Tibial nerve (tissue), 4 donors: Measurements from ENCODE around the gene COQ8B.

ENCODE experiments used
- EP300 ChIP-seq, 2 donors: sonication (generic); formaldehyde crosslinking; IDR thresholded peaks; one replicate each; pipeline ENCODE4 v1.6.1; 2017; ENCODE audit warnings: antibody characterized with exemption in 2 of 2, mild to moderate bottlenecking in 1 of 2
- POLR2A ChIP-seq, 2 donors: fragments of 450-650 bp; IDR thresholded peaks; one replicate each; pipeline ENCODE4 v1.6.1; 2017; ENCODE audit warnings: antibody characterized with exemption in 2 of 2, mild to moderate bottlenecking in 2 of 2, moderate library complexity in 2 of 2
- TF ChIP-seq, protein P1 (sequence below), 5 experiments: fragments of 200-600 bp in 3 of 5; fragments of 450-650 bp in 2 of 5; sonication (generic) in 3 of 5; IDR thresholded peaks; one replicate each; pipeline ENCODE4 v1.5.1; 2016 to 2019; ENCODE audit warnings: antibody characterized with exemption in 5 of 5, mild to moderate bottlenecking in 3 of 5, moderate library complexity in 2 of 5

DNA sequence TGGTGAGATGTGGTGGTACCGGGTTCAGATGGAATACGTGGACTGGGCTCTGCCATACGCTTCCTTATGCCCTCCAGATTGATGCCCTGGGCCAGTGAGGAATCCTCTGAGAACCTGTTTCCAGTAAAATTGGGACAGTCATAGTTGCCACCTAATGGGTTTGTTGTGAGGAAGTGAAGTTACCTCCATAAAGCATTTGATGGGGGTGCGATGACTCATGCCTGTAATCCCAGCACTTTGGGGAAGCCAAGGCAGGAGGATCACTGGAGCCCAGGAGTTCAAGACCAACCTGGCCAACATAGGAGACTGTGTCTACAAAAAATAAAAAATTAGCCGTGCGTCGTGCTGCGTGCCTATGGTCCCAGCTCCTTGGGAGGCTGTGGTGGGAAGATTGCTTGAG is 39.1 kb upstream of the COQ8B start:
- no peak for TF ChIP-seq EP300 (IDR thresholded peaks at IDR 0.05)
- TF ChIP-seq, protein P1, sequence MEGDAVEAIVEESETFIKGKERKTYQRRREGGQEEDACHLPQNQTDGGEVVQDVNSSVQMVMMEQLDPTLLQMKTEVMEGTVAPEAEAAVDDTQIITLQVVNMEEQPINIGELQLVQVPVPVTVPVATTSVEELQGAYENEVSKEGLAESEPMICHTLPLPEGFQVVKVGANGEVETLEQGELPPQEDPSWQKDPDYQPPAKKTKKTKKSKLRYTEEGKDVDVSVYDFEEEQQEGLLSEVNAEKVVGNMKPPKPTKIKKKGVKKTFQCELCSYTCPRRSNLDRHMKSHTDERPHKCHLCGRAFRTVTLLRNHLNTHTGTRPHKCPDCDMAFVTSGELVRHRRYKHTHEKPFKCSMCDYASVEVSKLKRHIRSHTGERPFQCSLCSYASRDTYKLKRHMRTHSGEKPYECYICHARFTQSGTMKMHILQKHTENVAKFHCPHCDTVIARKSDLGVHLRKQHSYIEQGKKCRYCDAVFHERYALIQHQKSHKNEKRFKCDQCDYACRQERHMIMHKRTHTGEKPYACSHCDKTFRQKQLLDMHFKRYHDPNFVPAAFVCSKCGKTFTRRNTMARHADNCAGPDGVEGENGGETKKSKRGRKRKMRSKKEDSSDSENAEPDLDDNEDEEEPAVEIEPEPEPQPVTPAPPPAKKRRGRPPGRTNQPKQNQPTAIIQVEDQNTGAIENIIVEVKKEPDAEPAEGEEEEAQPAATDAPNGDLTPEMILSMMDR (IDR thresholded peaks at IDR 0.05), result no peak
- TF ChIP-seq POLR2A (IDR thresholded peaks at IDR 0.05), result no peak
